HG03175 (cell line): ENCODE data around the gene SSR4.

ENCODE experiments used
- ATAC-seq: cut with Tn5 transposase; IDR thresholded peaks from one replicate; pipeline ENCODE4 v1.9.1; 2021; ENCODE audit warnings: mild to moderate bottlenecking, moderate library complexity; ENCODE audit not compliant: unreplicated experiment

Gene SSR4

DNA sequence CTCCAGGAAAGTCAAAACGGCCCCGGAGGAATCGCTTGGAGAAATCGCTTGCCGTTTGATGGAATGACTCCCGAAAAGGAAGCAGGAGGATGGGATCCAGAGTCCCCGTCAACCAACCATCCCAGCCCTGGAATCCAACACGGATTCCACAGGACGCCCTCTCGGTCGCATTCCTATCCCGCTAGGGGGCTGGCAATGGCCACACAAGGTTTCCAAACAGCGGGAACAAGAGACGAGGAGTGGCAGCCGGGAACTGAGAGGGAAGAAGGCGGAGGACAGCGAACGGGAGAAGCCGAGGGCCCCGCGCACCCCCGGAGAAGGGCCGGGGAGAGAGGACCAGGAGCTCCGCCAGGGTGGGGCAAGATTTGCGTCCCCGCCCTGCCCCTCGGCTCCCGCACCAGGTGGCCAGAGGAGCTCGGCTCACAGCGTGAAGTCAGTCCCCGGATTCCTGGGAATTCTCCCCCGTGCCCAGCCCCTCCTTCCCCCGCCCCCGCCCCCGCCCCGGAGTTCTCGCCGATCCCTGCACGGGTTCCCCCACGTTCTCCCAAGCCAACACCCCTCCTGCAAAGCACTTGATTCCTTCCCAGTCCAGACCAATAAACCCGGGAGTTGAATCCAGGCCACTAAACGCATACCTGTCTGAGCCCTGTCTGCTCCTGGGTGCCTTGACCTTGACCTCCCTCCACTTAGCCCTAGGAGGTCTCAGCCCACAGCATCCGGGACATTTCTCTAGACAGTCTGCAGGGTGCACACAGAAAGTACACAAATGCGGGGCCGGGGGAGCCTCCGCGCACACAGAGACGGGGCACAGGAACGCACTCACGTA lies 34.5 kb downstream of the SSR4 start:
- no peak for ATAC-seq

DNA sequence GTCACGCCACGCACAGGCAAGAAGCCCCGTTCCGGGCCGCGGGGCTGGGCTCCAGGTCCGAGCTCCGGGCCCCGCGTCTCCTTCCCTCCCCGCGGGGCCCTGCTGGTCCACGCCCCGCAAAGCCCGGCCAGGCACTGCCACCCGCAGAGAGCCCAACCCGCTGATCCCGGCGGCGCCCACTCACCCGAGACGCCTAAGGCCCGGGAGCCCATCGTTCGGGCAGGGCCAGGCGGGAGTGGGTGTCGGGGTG lies 35.0 kb downstream of the SSR4 start:
- ATAC-seq = no peak

DNA sequence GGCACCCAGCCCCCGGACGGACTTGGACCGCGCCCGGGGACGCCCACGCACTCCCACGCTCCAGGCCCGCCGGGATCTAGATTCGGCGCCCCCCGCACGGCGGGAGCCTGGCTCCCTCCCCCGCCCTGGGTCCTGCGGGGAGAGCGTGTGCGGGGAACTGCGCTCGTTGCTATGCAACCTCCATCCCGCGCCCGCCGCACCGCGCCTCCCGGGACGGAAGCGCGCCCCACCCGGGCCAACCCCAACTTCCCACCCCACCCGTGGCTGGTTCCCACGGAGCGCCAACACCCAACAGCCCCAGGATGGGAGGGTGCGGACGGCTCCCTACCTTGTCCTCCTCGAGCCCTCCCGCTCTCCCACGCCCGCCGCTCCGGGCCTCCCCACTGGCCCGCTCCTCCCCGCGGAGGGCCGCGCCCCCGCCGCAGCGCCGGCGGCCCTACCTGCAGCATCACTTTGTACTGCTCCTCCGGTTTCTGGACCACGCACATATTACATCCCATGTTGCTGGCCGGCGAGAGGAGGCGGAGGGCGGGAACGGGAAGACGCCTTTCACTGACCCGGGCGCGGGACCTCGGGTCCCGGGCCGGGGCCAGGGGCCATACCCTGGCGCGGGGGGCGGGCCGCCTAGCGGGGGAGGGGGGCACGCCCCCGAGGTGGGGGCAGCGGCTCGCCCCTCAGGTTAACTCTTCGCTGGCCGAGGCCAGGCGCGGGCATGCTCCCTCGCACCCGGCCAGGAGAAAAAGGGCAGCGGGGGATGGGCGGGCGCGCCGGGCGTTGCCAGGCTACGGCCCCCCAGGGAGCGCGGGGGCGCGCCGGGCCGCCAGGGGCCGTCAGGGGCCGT lies 35.6 kb downstream of the SSR4 start, which contains the start of gene PDZD4:
PDZD4 (minus strand) TSS at position 746 of the 841 bp plus-strand sequence; CDS start at position 500, 246 bp downstream.
- no peak for ATAC-seq

DNA sequence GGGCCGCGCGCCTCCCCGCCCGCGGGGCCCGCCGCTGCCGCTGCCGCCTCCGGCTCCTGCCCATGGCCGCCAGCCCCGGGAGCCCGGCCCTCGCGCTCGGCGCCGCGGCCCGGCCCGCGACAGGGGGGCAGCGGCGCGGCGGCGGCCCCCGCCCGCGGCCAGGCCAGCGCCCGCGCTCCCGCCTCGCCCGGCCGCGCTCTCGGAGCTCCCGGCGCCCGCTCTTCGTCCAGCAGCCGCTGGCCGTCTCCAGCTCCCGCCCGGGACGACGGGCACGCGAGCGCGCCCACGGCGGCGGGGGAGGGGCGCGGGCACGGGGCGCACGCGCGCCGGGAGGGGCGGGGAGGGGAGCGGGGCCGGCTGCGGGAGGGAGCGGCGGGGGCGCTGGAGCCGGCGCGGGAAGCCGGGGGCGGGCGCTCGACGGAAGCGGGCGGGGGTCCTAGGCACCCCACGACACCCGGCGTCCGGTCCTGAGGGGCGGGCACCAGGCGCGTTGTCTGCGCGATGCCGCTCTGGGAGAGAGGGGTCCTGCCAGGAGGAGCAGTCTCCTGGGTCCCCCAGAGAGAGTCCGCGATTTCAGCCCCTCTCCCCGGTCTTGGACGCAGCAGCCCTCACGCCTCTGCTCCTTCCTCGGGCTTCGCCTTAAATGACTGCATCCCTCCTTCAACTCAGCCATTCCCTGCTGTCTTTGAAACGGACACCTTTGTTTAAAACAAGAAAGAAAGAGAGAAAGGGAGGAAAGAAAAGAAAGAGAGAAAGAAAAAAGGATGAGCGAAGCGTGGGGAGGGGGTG lies 36.4 kb downstream of the SSR4 start:
- ATAC-seq = no peak

DNA sequence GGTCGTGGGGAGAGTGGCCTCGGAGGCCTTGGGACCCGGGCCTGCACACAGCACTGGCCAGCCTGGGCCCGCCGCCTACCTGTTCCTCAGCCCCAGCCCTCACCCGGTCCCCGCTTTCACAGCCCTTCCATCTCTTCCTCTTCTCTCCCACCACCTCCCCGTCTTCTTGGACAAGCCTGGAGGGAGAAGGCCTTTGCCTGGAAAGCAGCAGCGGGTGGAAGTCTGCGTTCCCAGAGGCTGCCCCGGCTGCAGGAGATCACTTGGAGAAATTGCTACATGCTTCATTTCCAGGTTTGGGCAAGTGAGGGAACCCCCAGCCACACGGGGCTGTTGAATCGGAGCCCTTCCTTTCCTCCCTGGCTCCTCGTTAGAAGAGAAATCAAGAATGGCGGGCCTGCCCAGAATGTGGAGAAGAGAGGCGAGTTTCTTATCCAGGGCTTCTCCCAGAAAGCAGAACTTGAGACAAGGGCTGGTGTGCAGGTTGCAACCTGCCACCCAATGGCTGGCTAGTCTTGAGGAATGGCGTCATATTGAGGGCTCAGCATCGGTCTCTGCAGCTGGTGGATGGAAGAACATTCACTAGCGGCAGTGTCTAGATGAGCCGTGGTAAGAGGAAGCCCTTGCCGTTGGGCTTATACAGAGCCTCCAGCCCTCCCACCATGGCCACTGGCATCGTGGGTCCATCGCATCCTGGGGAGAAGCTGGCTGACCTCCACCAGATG lies 37.1 kb downstream of the SSR4 start:
- ATAC-seq = no peak

DNA sequence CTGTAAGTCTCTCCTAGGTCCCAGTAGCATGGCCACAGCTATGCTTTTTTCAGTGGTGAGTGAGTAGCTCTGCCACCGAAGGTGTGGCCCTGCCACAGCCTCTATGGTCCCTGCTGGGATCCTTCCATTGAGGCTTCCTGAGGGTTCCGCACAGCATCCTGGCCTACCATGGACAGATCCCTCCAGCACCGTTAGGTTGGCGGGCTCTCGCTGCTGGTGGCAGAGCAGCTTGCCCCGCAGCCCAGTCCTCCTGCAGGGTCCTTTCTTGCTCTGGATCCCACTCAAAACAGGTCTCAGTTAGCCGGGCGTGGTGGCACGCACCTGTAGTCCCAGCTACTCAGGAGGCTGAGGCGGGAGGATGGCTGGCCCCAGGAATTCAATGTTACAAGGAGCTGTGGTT lies 38.3 kb downstream of the SSR4 start:
- ATAC-seq = no peak

DNA sequence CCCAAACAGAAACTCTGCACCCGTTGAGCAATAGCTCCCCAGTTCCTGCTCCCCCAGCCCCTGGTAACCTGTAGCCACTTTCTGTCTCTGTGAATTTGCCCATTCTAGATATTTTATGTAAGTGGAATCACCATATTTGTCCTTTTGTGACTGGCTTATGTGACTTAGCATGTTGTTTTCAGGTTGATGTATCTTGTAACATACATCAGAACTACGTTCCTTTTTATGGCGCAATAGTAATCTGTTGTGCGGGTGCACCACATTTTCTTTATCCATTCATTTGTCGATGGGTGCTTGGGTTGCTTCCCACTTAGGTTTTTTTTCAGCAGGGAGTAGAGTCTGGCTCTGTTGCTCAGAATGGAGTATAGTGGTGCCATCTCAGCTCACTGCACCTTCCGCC lies 42.5 kb downstream of the SSR4 start:
- no peak for ATAC-seq

DNA sequence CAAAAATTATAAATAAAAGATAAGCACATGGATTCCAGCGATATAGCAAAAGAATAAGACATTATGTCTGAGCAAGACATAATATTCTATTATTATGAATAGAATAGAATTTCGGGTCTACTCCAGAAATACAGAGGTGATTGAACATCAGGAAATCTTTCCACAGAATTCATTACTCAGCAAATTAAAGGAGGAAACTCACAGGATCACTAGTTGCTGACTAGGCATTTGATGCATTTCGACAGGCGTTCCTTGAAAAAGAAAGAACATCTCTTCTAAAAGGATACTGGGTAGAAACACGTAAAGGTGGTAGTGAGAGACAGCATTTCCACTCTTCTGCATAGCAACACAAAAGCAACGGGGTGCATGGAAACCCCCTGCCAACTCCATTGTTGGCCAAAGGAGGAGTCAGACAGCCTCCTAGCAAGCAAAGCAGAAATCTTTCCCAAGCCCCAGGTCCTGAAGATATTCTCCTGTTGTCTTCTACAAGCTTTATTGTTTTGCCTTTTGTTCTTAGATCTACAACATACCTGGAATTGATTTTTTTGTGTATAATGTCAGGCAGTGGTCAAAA lies 50.1 kb downstream of the SSR4 start:
- ATAC-seq = no peak

DNA sequence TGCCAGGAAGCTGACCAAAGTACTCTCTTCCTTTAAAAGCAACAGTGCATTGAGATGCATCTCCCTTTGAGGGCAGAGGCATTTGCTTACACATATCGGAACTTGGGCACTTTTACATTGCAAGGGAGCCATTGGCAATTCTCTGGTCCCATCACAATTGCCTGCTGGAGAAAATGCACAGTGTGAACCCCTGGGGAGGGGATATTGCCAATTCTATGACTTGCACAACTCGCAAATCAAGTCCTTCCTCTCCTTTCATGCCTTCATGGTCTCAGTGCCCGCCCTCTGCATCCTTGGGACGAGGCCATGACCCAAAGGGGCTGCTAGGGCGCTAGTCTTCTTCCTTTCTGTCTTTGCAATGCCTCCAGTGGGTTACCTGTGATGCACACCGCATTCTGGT lies 50.7 kb downstream of the SSR4 start:
- ATAC-seq = no peak

DNA sequence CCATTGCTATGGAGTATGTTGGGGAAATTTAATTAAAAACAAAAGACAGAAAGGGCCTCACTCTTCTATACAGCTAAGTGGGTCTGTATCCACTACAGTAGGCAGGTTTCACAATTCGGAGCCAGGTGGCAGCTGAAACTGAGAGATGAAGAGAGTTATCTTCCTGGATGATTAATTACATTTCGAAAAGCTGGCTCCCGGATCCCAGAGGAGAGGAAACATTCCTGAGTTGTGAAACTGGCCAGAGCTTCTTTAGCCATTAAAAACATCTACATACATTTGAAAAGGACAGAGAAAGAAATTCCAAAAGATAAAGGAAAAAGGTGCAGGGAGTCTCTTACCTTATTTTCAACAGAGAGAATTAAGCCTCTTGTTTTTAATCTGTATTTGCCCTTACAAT lies 51.4 kb downstream of the SSR4 start:
- ATAC-seq = no peak
